HAP-1 (cell line): ENCODE data around the gene PCBP3.
"Not testable (repeated sequence)": the region's sequence is repeated elsewhere in the genome, so short reads cannot be mapped to it uniquely, and the experiment has no call there.

Experiments used
- DNase-seq, 2 experiments: peaks; one replicate each; pipeline ENCODE4 v3.0.0-alpha.2; 2016 to 2020; ENCODE audit warnings: low spot score in 2 of 2
- H3K27me3 ChIP-seq: fragments of 250-450 bp; sonication (Bioruptor Pico); 2 replicates; pipeline ENCODE4 v1.5.1; 2020; ENCODE audit warnings: low read depth, mild to moderate bottlenecking, moderate library complexity
- H3K36me3 ChIP-seq: fragments of 250-450 bp; sonication (Bioruptor Pico); replicated peaks from 2 replicates; pipeline ENCODE4 v1.5.1; 2020; ENCODE audit warnings: mild to moderate bottlenecking
- H3K4me1 ChIP-seq: fragments of 250-450 bp; sonication (Bioruptor Pico); 2 replicates; pipeline ENCODE4 v1.5.1; 2020; ENCODE audit warnings: mild to moderate bottlenecking
- H3K4me3 ChIP-seq: fragments of 250-450 bp; sonication (Bioruptor Pico); 2 replicates; pipeline ENCODE4 v1.5.1; 2020; ENCODE audit warnings: mild to moderate bottlenecking, moderate library complexity
- H3K9me3 ChIP-seq: fragments of 250-450 bp; sonication (Bioruptor Pico); 2 replicates; pipeline ENCODE4 v1.5.1; 2020; ENCODE audit warnings: mild to moderate bottlenecking, moderate library complexity
- in situ Hi-C: fragments of 300-500 bp; cut with MboI; formaldehyde crosslinking; loops from 3 replicates; pipeline ENCODE4 v1.14.3; 2020; ENCODE audit warnings: low sequenced_read_pairs, inconsistent platforms, mixed read lengths

PCBP3 gene

DNA sequence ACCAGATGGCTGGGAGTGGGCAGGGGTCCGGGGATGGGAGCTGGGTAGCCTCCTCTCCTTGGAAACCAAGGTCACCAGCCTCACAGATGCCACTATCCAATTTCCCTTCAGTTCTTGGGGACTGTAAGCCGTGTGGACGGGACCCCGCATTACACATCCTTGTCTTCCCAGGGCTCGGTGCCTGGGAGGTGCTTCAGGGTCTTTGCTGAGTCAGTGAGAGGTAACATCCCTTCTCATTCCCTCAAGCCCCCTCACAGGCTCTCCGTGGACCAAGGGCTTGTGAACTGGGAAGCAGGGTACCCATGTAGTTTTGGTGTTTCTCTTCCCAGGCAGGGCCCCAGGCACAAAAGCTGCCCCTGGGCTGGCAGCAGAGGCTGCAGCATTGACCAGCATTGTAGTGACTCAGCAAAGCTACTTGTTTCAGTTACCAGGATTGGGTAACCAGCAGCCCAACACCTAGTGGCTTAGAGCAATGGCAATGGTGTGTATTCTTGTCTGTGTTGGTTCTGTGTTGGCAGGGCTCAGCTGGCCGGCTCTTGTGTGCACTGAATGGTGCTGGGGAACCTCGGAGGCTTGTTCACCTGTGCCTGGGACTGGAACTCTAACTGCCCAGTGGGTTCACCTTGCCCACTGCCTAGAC, 24.6 kb upstream of the PCBP3 start:
- no peaks in the 10 kb centered on the region for H3K9me3 ChIP-seq
- no peaks in the 10 kb centered on the region; the same call in 1 of the 2 replicates for H3K27me3 ChIP-seq
- in situ Hi-C loops = no loop called here
- H3K36me3 ChIP-seq = no peaks in the 10 kb centered on the region
- H3K4me3 ChIP-seq = no peak overlapping the region
- H3K4me1 ChIP-seq = no peaks in the 10 kb centered on the region; the same call in 1 of the 2 replicates
- DNase-seq = no peak

DNA sequence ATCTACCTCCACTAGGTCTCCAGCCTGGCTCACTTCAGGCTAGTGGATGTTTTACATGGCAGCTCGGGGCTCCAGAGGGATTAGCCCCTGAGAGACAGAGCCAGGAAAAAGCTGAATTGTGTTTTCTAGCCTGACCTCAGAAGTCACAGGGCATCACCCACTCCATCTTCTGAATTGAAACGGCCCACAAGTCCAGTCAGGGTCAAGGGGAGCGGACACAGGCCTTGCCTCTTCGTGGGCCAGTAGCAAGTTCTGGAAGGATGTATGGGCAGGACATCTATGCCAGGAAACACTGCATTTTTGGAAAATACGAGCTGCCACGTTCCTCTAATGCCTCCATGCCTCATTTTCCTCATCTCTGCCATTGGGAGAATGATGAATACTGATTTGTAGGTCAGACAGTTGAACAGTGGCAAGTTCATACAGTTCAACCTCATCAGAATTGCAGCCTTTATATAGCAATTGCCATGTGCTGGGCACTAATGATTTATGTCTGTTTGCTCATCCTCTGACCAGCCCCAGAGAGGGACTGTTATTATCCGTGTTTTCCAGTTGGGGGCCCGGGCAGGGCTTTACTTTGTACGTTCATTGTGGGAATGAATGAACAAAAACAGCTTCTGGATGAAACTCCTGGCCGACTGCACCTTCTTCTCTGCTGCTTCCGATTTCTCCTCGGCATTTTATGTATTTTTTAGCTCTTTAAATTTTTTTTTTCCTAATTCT, 23.2 kb upstream of the PCBP3 start:
- in situ Hi-C loops = no loop called here
- Histone ChIP-seq H3K36me3 (no peaks in the 10 kb centered on the region), H3K9me3 (no peaks in the 10 kb centered on the region), H3K4me1 (no peaks in the 10 kb centered on the region; the same call in 1 of the 2 replicates), H3K27me3 (no peaks in the 10 kb centered on the region; the same call in 1 of the 2 replicates), H3K4me3 (no peak overlapping the region)
- no peak for DNase-seq

DNA sequence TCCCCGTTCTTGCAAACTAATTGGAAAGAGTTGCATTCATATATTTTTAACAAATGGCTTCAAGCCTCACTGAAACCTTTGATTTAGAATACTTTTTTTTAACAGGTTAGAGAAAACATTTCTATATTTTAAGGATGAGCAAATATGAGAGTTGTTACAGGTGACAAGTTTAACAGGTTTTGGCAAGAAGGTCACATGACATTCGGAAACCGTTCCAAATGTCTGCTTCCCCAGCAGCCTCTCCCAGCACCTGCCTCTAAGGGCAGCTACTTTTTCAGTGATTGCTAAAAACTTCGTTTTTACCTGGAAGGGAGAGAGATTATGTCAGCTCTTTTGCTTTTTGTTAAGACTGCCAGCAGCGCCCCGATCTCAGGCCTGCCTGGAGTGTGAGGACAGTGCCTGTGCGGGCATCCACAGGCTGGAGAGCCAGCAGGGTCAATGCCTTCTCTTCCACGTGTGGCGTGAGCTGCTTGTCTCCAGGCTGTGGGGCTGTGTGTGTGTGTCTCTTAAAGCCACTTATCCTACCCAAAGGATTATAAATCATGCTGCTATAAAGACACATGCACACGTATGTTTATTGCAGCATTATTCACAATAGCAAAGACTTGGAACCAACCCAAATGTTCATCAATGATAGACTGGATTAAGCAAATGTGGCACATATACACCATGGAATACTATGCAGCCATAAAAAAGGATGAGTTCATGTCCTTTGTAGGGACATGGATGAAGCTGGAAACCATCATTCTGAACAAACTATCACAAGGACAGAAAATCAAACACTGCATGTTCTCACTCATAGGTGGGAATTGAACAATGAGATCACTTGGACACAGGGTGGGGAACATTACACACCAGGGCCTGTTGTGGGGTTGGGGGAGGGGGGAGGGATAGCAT, 21.8 kb upstream of the PCBP3 start:
- in situ Hi-C loops, H3K4me3 ChIP-seq, H3K27me3 ChIP-seq, H3K4me1 ChIP-seq, H3K36me3 ChIP-seq, H3K9me3 ChIP-seq, DNase-seq: not testable (repeated sequence)

DNA sequence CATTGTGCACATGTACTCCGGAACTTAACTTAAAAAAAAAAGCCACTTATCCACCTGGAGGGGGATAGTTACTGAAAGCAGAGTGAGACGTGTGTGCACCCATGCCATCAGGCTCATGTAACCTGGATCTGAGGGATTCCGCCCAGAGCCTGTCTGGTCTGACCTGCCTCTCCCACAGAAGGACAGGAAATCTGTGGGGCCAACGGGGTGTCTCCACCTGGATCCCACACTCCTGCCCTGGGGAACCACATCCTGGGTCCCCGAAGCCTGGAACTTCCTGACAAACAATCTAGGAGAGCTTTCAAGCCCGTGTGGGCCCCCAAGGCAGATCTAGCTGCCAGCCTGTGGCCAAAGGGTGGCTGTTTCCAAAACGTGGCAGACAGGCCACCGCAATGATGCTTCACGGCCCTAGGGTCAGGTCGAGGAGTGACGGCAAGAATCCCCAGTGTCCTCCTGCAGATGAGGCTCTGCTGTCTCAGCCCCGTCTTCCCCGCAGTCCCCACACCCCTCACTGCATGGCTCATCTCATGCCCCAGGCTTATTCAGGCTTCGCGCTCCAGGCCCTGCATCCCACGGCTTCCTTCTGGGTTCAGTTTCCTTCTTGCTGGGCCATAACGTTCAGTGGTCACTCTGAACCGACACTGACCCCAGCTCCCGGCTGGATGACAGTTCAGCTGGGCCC, 21.0 kb upstream of the PCBP3 start:
- H3K36me3 ChIP-seq = no peaks in the 10 kb centered on the region
- no peaks in the 10 kb centered on the region; the same call in 1 of the 2 replicates for H3K4me1 ChIP-seq
- no peaks in the 10 kb centered on the region for H3K9me3 ChIP-seq
- DNase-seq = no peak
- H3K27me3 ChIP-seq = peaks cover 5% of the 10 kb centered on the region; the same call in 1 of the 2 replicates
- in situ Hi-C loops = no loop called here
- no peak overlapping the region for H3K4me3 ChIP-seq

DNA sequence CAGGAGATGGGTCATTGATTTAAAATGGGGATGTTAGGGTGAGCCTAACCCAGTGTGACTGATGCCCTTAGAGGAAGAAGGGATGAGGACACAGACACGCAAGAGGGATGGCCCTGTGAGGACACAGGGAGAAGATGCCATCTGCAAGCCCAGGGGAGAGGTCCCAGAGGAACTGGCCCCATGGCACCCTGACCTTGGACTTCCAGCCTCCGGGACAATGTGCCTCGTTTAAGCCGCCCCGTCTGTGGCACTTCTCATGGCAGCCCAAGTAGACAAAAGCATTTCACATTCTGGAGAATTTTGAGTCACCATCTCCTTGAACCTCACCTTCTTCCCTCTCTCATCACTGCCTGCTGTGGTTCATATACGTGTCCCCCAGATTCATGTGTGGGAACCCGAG, 20.1 kb upstream of the PCBP3 start:
- H3K4me3 ChIP-seq = no peak overlapping the region
- no peaks in the 10 kb centered on the region for H3K36me3 ChIP-seq
- no peaks in the 10 kb centered on the region for H3K9me3 ChIP-seq
- no peak for DNase-seq
- H3K27me3 ChIP-seq = peaks cover 10% of the 10 kb centered on the region
- no peaks in the 10 kb centered on the region; the same call in 1 of the 2 replicates for H3K4me1 ChIP-seq
- in situ Hi-C loops = no loop called here

DNA sequence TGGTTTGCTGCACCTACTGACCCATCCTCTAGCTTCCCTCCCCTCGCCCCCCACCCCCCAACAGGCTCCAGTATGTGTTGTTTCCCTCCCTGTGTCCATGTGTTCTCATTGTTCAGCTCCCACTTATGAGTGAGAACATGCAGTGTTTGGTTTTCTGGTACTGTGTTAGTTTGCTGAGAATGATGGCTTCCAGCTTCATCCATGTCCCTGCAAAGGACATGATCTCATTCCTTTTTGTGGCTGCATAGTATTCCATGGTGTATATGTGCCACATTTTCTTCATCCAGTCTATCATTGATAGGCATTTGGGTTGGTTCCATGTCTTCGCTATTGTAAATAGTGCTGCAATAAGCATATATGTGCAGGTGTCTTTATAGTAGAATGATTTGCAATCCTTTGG, 17.4 kb upstream of the PCBP3 start:
- in situ Hi-C loops = loop anchor here (25.0 kb wide), 1 partner anchor 1289 kb away; the partner anchor contains the start of gene CFAP410
- H3K4me3 ChIP-seq, H3K27me3 ChIP-seq, H3K4me1 ChIP-seq, H3K9me3 ChIP-seq, H3K36me3 ChIP-seq, DNase-seq: not testable (repeated sequence)

DNA sequence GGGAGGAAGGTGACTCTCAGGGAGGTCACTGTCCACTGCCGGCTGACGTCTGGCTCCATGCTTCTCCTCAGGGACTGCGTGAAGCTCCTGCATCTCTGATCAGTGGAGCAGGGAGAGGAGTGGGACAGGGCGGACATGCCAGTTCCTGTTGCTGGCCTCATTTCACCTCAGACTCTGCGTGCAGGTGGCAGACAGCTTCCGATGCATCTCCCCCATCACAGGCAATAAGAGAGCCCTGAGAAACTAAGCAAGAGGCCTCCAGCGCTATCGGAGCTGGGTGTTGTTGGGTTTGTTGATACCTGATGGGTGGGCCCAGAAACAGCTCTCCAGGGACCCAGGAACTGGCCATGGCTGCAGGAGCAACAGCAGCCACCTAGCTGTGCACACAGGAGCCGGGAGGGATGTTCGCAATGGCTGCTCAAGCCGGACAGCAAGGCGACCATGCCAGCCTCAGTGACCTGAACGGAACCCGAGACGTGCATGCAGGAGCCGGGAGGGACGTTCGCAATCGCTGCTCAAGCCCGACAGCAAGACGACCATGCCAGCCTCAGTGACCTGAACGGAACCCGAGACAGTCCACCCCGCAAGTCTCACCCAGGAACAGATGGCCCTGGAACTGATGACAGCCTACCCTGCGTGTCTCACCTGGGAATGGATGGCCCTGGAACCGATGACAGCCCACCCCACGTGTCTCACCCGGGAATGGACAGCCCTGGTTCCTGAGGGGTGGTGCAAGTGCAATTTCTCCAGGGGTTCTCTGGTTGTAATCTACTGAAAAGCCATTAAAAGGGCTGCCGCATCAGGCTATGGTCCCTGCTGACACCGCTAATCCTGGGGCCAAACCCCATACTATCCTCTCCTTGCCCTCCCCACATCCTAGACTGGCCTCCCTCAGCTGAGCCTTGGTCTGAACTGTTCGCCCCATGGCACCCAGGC, 14.2 kb upstream of the PCBP3 start:
- H3K4me3 ChIP-seq = no peak overlapping the region
- H3K27me3 ChIP-seq = peaks cover 10% of the 10 kb centered on the region
- DNase-seq = no peak
- H3K4me1 ChIP-seq = no peaks in the 10 kb centered on the region
- no peaks in the 10 kb centered on the region for H3K9me3 ChIP-seq
- in situ Hi-C loops = loop anchor here (25.0 kb wide), 1 partner anchor 1292 kb away; the partner anchor contains the start of gene CFAP410
- no peaks in the 10 kb centered on the region for H3K36me3 ChIP-seq

DNA sequence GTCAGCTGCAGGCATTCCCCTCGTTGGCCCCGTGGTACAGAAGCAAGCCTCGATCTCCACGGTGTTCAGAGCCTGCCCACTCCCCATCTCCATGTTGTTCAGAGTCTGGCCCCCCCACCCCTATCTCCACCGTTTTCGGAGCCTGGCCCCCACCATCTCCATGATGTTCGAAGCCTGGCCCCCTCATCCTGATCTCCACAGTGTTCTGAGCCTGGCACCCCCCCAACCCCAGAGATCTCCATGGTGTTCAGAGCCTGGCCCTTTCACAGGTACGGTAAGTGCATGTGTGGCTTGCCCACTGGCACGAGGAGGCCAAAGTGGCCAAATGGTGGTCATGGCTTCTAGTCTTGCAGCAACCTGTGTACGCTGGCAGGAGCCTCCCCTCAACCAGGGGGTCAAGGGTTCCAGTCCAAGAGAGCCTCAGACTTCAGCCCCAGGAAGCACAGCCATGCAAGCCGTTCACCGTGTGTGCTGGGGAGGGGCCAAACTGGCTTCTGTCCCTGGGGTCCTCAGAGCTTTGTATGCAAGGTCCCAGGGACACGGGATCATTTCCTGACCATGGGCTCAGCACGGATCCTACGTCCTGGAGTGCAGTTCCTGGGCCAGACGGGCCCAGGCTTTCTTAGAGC, 13.3 kb upstream of the PCBP3 start:
- in situ Hi-C loops = loop anchor here (25.0 kb wide), 1 partner anchor 1293 kb away; the partner anchor contains the start of gene CFAP410
- DNase-seq = no peak
- Histone ChIP-seq H3K36me3 (no peaks in the 10 kb centered on the region), H3K4me3 (no peak overlapping the region), H3K27me3 (peaks cover 10% of the 10 kb centered on the region), H3K9me3 (no peaks in the 10 kb centered on the region; the same call in 1 of the 2 replicates), H3K4me1 (no peaks in the 10 kb centered on the region)

DNA sequence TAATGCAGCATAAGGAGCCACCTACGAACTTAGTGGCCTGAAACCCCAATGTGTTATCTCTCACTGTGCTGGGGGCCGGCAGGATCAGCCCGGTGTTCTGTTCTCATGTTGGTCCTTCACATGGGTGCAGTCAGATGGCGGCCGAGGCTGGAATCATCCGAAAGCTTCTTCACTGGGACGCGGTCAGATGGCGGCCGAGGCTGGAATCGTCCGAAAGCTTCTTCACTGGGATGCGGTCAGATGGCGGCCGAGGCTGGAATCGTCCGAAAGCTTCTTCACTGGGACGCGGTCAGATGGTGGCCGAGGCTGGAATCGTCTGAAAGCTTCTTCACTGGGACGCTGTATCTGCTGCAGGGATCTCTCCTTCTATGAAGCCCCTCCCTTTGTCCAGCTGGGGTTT, 12.6 kb upstream of the PCBP3 start:
- H3K27me3 ChIP-seq = peaks cover 10% of the 10 kb centered on the region
- H3K4me1 ChIP-seq = no peaks in the 10 kb centered on the region
- no peak for DNase-seq
- in situ Hi-C loops = loop anchor here (25.0 kb wide), 1 partner anchor 1294 kb away; the partner anchor contains the start of gene CFAP410
- no peaks in the 10 kb centered on the region; the same call in 1 of the 2 replicates for H3K9me3 ChIP-seq
- no peaks in the 10 kb centered on the region for H3K36me3 ChIP-seq
- no peak overlapping the region for H3K4me3 ChIP-seq

DNA sequence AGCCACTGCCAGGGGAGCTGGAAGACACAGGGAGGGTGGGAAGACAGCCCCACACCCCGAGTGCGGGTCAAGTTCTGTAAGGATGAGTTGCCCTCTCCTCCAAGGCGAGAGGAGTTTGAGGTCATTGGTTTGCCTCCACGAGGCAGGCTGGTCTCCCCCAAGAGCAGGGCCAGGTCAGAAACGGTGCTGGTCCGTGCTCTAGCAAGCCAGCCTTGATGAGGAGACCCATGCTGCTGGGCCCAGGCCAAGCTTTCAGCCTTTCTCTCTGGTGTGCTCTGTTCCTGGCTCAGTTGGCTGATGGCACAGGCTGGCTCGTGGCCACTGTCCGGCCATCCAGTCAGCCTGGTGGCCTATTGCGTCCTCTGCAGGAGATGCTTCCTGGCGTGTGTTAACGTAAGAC, 12.0 kb upstream of the PCBP3 start:
- Histone ChIP-seq H3K4me1 (no peaks in the 10 kb centered on the region), H3K36me3 (no peaks in the 10 kb centered on the region), H3K27me3 (peaks cover 9% of the 10 kb centered on the region), H3K9me3 (no peaks in the 10 kb centered on the region; the same call in 1 of the 2 replicates), H3K4me3 (no peak overlapping the region)
- in situ Hi-C loops = loop anchor here (25.0 kb wide), 1 partner anchor 1294 kb away; the partner anchor contains the start of gene CFAP410
- DNase-seq = no peak

DNA sequence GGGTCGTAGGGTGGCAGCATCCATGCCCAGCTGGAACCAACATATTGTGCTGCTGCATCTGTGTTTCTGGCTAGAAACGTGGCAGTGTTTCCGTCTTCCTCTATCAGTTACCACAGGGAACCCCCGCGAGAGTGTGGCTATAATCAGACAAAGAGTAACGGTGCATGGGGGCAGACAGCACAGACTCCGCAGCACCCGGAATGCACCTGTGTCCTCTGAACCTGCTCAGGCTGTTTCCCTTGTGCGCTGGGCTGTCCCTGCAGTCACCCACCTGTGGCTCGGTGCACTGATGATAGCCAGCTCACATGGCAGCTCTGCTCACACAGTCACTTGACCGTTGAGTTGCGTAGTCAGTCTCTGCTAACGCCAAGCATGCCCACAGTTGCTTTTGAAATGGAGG, 11.4 kb upstream of the PCBP3 start:
- no peaks in the 10 kb centered on the region for H3K36me3 ChIP-seq
- no peaks in the 10 kb centered on the region; the same call in 1 of the 2 replicates for H3K9me3 ChIP-seq
- in situ Hi-C loops = loop anchor here (25.0 kb wide), 1 partner anchor 1295 kb away; the partner anchor contains the start of gene CFAP410
- no peak overlapping the region for H3K4me3 ChIP-seq
- H3K27me3 ChIP-seq = peaks cover 5% of the 10 kb centered on the region
- no peaks in the 10 kb centered on the region for H3K4me1 ChIP-seq
- no peak for DNase-seq
